GM21390 (cell line): ENCODE measurements around the gene UBB.
"Not testable (repeated sequence)": the region's sequence is repeated elsewhere in the genome, so short reads cannot be mapped to it uniquely, and the experiment has no call there.

Source experiments
- ATAC-seq: cut with Tn5 transposase; IDR thresholded peaks from one replicate; pipeline ENCODE4 v1.9.1; 2021; ENCODE audit not compliant: unreplicated experiment

UBB gene

GRCh38 chr17:16374146-16374938 is 6.5 kb upstream of the UBB start:
- no peak for ATAC-seq

GRCh38 chr17:16377941-16378341 is 3.0 kb upstream of the UBB start:
- no peak for ATAC-seq

DNA sequence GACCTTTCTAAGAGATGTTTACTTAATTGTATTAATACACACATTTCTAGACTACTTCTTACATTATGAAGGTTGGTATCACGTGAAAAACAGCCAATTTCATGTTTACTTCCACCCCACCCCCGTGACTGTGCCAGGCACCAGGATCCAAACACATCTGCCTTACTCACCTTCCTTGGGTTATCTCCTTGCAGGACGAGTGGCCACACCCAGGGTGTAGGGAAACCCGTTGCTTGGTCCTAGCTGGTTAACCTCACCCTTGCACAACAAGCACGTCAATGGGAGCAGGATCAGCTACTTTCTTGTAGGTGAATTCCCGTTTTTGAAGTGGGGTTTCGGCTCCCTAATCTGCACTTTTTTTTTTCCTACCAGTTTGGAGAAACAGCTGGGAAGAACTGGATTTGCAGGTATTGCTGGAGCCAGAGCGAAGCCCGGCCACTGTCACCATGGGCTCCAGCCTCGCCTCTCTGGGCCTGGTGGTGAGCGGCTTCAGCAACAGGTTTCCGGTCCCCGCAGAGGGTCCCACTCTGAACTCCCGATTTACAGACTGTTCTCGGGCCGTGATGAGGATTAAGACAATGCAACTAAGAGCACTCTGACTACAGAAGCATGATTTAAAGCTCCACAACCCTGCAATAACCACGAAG is 2.1 kb upstream of the UBB start:
- no peak for ATAC-seq

DNA sequence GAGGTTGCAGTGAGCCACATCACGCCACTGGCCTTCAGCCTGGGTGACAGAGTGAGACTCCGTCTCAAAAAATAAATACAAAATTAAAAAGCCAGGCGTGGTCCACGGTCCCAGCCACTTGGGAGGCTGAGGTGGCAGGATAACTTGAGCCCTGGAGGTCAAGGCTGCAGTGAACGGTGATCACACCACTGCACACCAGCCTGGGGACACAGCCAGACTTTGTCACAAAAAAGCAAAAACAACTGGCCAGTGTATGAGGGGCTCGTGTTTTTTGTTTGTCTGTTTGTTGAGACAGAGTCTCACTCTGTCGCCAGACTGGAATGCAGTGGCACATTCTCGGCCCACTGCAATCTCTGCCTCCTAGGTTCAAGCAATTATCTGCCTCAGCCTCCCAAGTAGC is 1.2 kb upstream of the UBB start:
- no peak for ATAC-seq

DNA sequence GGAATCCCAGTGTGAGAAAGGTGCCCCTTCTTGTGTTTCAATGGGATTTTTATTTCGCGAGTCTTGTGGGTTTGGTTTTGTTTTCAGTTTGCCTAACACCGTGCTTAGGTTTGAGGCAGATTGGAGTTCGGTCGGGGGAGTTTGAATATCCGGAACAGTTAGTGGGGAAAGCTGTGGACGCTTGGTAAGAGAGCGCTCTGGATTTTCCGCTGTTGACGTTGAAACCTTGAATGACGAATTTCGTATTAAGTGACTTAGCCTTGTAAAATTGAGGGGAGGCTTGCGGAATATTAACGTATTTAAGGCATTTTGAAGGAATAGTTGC is 567 bp downstream of the UBB start:
- ATAC-seq: peak; percentile 6

DNA sequence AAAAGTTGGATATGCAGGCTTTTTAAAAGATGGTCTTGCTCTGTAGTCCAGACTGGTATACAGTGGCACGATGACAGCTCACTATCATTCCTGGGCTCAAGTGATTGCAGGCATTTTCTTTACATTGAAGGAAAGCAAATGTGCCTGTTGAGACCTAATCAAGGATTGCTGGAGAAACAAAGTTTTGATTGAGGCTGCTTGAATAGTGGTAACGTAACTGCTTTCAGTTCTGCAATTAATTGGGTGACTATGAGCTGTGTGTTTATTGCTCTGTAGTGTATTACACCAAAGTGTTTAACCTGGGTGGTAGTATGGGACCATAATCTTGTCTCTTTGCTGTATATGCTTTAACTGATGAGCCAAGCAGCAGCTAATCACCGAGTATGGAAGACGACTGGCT is 2.3 kb downstream of the UBB start:
- ATAC-seq: no peak

DNA sequence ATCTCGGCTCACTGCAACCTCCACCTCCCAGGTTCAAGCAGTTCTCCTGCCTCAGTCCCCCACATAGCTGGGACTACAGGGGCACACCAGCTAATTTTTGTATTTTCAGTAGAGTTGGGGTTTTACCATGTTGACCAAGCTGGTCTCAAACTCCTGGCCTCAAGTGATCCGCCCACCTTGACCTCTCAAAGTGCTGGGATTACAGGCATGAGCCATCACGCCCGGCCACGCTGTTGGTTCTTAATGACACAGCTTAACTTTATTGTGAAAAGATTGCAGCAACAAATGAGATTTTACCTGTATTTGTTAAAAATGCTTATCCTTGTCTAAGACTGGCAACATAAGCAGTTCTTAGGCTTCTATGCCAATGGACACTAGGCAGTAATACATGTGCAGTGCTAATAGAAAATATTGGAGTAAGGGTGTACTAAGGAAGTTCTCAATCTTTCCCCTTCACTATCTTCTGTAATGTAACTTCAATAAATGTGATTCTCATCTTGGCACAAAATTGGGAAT is 2.9 kb downstream of the UBB start:
- ATAC-seq: no peak

- no peak for ATAC-seq
Observed at GRCh38 chr17:16384557-16384956, 3.7 kb downstream of the UBB start.

- not testable (repeated sequence) for ATAC-seq
Observed at GRCh38 chr17:16386126-16386507, 5.2 kb downstream of the UBB start.

DNA sequence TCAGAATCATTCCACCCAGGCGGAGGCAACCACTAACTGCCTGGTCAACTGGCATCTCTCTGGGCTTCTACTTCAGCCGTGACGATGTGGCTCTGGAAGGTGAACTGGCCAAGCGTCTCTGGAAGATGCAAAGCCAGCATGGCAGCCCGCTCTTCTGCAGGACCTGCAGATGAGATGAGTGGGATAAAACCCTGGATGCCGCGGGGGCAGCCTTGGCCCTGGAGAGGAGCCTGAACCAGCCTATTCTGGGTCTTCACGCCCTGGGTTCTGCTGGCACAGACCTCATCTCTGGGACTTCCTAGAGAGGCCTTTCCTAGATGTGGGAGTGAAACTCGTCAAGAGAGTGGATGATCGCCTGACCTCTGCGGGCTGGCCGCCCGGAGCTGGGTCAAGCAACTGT is 10.6 kb downstream of the UBB start:
- ATAC-seq: no peak

- ATAC-seq: not testable (repeated sequence)
Observed at GRCh38 chr17:16392491-16392890, 11.6 kb downstream of the UBB start.

GRCh38 chr17:16395887-16396286 is 15.0 kb downstream of the UBB start:
- ATAC-seq: not testable (repeated sequence)

- not testable (repeated sequence) for ATAC-seq
Observed at GRCh38 chr17:16396693-16397092, 15.8 kb downstream of the UBB start.

DNA sequence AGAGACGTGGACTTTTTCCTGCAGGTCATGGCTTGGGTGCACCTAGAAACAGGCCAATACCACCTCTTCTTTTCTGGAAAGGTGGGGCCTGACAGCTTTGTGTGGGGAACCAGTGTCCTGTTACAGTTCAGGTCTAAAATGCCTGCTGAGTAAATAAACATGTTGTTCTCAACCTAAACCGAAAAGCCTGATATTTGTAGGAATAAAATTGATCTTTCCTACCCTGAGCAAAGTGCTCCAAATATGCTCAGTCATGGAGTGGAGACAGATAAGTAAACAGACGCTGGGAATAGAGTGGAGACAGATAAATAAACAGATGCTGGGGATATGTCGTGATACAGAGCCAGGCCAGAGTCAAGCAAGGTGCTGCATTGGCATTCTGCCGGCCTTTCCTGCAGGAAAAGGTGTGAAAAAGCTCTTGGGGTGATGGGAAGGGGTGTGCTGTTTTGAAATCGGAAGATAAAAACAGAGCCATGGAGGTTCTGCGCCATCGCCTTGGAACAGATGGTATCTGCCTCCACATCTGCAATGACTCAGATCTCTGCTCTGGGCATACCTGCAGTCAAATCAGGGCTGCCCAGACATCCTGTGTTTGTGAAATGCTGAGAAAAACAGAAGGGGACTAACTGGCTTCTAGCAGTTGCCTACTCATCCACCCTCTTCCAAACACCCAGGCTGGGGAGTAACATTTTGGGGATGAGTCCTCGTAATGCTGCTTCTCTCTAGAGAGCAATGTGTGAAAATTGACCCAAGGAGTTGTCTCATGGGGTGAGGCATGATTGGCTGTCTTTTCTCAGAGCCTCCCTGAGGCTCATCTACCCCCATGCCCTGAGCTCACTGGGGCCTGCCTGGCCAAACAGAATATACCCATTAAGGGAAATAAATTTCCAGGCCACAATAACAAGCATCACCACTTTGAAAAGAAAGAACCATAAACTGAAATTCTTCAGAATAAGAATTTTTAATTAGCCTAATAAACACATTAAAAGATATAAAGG is 17.7 kb downstream of the UBB start:
- peak; percentile 66 for ATAC-seq

- not testable (repeated sequence) for ATAC-seq
Observed at GRCh38 chr17:16403847-16404246, 23.0 kb downstream of the UBB start.

- no peak for ATAC-seq
Observed at GRCh38 chr17:16406742-16407674, 26.1 kb downstream of the UBB start.

- ATAC-seq: peak; percentile 84
Observed at GRCh38 chr17:16407911-16408588, 27.2 kb downstream of the UBB start.

DNA sequence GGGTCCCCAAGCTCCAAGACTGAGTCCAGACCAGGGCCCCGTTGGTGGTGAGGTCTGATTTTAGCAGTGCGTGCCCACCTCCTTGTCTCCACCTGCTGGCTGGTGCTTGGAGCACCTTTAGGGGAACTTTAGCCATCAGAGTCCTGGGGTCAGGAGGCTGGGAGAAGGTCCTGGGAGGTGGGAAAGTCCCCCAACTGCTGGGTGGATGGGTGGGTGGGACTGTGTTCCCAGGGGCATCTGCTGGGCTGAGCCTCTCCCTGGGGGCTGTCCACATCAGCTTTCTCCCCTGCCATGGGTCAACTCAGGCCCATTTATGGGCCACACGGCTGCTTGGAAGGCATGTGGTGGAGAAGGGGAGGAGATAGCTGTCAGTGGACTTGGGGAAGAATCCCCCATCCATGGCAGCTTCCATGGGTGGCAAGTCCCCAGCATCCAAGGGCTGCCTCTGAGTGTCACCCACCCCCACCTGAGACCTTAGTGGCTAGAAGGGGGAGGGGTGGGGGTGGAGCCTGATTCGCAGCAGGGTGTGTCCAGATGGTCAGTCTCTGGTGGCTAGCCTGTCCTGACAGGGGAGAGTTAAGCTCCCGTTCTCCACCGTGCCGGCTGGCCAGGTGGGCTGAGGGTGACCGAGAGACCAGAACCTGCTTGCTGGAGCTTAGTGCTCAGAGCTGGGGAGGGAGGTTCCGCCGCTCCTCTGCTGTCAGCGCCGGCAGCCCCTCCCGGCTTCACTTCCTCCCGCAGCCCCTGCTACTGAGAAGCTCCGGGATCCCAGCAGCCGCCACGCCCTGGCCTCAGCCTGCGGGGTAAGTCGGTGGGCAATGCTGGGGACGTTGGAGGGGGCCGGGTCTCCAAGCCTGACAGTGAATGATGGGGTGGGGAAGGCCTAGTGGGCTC is 34.4 kb downstream of the UBB start, which contains the start of gene TRPV2:
TSS of gene TRPV2 (plus strand) at position 541 of the 894 bp plus-strand sequence. CDS start 2,098 bp downstream, outside the sequence.
- ATAC-seq: no peak
